Adrenal gland (tissue), 12 donors: ENCODE results near the gene SGSM1. TPM values are rescaled to one million over a fixed set of nuclear protein-coding genes. Genes with fewer than 3 reads are reported as not detected.
A peak's percentile ranks its signal among the peaks of the same experiment; 100 is the strongest.

Experiments
- DNase-seq, 7 donors: peaks; one replicate each; pipeline ENCODE4 v3.0.0-alpha.2; 2019 to 2020
- H3K27ac ChIP-seq, 5 donors: fragments of 200-600 bp; sonication (generic) in 4 of 5; 1 replicate in 3 of 5; 2 replicates in 2 of 5; pipeline versions ENCODE4 v1.5.1 to v1.8.0; 2016 to 2020; ENCODE audit warnings: mild to moderate bottlenecking in 1 of 5
- H3K27me3 ChIP-seq: fragments of 200-600 bp; 2 replicates; pipeline ENCODE4 v1.8.0; 2021
- H3K36me3 ChIP-seq, 2 donors: fragments of 200-600 bp; replicated peaks in 1 of 2; 1 replicate in 1 of 2; 2 replicates in 1 of 2; pipeline versions ENCODE4 v1.5.1 to v1.8.0; 2018 to 2022
- H3K4me1 ChIP-seq, 2 donors: fragments of 200-600 bp; replicated peaks in 1 of 2; 1 replicate in 1 of 2; 2 replicates in 1 of 2; pipeline versions ENCODE4 v1.5.1 to v1.8.0; 2018 to 2021
- H3K4me3 ChIP-seq, 4 donors: fragments of 200-600 bp; sonication (generic) in 3 of 4; one replicate each; pipeline ENCODE4 v1.5.1; 2016 to 2018
- H3K9me3 ChIP-seq, 3 donors: fragments of 200-600 bp; sonication (generic) in 1 of 3; replicated peaks in 1 of 3; 1 replicate in 2 of 3; 2 replicates in 1 of 3; pipeline versions ENCODE4 v1.5.1 to v1.8.0; 2016 to 2021
- POLR2A ChIP-seq, 2 donors: fragments of 450-650 bp; IDR thresholded peaks; one replicate each; pipeline ENCODE4 v1.6.1; 2017; ENCODE audit warnings: antibody characterized with exemption in 2 of 2, mild to moderate bottlenecking in 2 of 2, moderate library complexity in 1 of 2
- WGBS, 4 donors: extraction: QIAGEN DNeasy Blood & Tissue Kit in 2 of 4; methylation state at CpG; one replicate each; pipeline versions ENCODE4 v1.1.5 to v1.1.7; 2013 to 2017; 5-methylcytosine and 5-hydroxymethylcytosine counted together
- intact Hi-C, 2 donors: fragments of 100-400 bp; cut with DNase I; formaldehyde crosslinking; loops; one replicate each; pipeline versions ENCODE4 v1.14.1 to v1.15.0; 2022 to 2023
- polyA plus RNA-seq, 3 donors: library from polyadenylated mRNA; stranded (reverse); fragments of 200-250 nt in 2 of 3; fragments of 350-450 nt in 1 of 3; fragmentation: Illumina TruSeq in 1 of 3; extraction: RNeasy Lipid Tissue Mini Kit (QIAGEN cat#74804) in 1 of 3; gene quantifications; one replicate each; pipeline ENCODE4 v1.2.3, GENCODE V29; 2013 to 2014
- total RNA-seq, 9 donors: library from RNA; depleted of rRNA in 4 of 9; stranded (reverse); fragments of >200 nt in 4 of 9; fragments of 120-200 nt in 1 of 9; fragmentation: NEBNext Ultra II Directional in 1 of 9; extraction: Animal tissue kit (Norgen Biotek cat#: 25700) in 1 of 9; gene quantifications; one replicate each; pipeline versions ENCODE4 v1.1.0 to v1.2.4, GENCODE V29; 2013 to 2023
- TF ChIP-seq, protein P1 (sequence below), 6 experiments: fragments of 450-650 bp in 4 of 6; fragments of 200-600 bp in 2 of 6; sonication (generic) in 1 of 6; IDR thresholded peaks; 1 replicate in 5 of 6; 2 replicates in 1 of 6; pipeline versions ENCODE4 v1.5.1 to v1.8.0; 2016 to 2021; ENCODE audit warnings: antibody characterized with exemption in 6 of 6, mild to moderate bottlenecking in 2 of 6, moderate library complexity in 1 of 6
- donor health status: healthy with polysubstance abuse.
- donor health status: Bipolar disorder and iron deficiency.
- donor health status: DM: yes; HTN: yes; CAD: no.
- donor health status: DM: no; HTN: no; CAD: no.
- donor health status: DM: no; HTN: no; CAD: no.
- donor health status: DM: yes; HTN: yes; CAD: no.

The SGSM1 gene
- total and polyA plus RNA-seq, 12 donors: 1.9 to 6.8 (median 3.3) TPM

DNA sequence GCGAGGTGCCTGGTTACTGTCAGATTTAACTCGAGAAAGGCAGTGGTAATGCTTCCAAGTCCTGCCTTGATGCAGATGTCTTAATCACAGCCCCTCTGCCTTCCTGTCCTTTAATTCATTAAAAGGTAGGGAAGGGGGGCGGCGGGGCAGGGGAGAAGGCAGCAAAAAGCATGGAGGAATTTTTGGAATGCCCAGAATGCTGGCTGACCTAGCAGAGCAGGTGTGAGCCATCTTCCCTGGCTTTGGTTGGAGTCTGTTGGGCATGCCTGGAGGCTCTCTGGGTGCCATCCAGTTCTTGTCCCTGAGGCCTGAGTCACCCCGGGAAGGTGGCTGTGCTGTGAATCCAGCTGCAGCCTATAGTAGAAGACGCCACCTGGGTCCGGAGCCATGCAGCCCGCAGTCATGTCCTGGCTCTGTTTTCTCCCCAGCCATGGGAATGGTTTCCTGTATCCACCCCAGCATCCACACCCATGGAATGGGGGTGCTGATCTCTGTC lies 162.1 kb downstream of the SGSM1 start:
- Histone ChIP-seq H3K27me3 (no peaks in the 10 kb centered on the region), H3K4me1 (peaks cover 56 to 72% of the 10 kb centered on the region in 2 donors), H3K9me3 (no peaks in the 10 kb centered on the region), H3K27ac (peak overlapping the region; percentile 26 to 95 (median 86)), H3K4me3 (no peak overlapping the region), H3K36me3 (no peaks in the 10 kb centered on the region)
- DNase-seq: peak; percentile 71 to 94 (median 90)
- 43 to 56% (median 47%) methylated on average over 4 to 8 of the region's 8 CpGs for WGBS, 4 donors
- intact Hi-C loops: no loop called here
- TF ChIP-seq POLR2A (IDR thresholded peaks at IDR 0.05): peak in 1 of 2 donors; percentile 21
- TF ChIP-seq, protein P1, sequence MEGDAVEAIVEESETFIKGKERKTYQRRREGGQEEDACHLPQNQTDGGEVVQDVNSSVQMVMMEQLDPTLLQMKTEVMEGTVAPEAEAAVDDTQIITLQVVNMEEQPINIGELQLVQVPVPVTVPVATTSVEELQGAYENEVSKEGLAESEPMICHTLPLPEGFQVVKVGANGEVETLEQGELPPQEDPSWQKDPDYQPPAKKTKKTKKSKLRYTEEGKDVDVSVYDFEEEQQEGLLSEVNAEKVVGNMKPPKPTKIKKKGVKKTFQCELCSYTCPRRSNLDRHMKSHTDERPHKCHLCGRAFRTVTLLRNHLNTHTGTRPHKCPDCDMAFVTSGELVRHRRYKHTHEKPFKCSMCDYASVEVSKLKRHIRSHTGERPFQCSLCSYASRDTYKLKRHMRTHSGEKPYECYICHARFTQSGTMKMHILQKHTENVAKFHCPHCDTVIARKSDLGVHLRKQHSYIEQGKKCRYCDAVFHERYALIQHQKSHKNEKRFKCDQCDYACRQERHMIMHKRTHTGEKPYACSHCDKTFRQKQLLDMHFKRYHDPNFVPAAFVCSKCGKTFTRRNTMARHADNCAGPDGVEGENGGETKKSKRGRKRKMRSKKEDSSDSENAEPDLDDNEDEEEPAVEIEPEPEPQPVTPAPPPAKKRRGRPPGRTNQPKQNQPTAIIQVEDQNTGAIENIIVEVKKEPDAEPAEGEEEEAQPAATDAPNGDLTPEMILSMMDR (IDR thresholded peaks at IDR 0.05): no peak

DNA sequence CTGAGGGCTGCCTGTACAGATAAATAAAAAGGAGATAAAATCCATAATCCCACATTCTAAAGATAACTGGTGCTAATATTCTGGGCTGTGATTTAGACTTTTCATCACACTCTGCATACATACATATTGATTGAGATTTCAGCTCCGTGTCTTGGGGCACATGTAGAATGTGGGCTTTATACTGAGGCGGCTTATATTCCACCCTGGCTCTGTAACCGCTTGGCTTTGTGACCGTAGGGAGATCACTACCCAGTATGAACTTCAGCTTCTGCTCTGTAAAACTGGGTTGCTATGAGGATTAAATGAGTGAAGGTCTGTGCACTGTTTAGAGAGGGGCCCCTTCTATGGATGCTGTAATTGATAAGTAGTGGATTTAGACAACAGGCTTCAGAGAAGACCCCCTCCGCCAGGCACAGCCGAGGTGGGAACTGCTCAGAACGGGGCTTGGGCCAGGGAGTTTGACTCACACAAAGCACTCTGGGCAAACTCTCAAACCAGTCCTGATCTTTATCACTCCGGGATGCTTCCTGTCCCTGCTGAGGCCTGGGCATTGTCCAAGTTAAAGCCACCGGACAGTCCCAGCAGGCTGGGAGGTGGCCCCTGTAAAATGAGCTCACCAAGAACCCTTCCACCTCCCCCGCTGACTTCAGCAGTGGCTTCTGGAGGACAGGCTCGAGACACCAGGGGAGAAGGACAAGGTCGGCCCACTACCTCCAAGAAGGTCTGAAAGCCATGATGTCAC lies 163.7 kb downstream of the SGSM1 start:
- H3K27ac ChIP-seq: peak overlapping the region; percentile 64 to 95 (median 86)
- no peaks in the 10 kb centered on the region for H3K27me3 ChIP-seq
- 22 to 41% (median 26%) methylated on average over 5 to 12 of the region's 12 CpGs for WGBS, 4 donors
- intact Hi-C loops: no loop called here
- DNase-seq: peak; percentile 70 to 94 (median 92)
- TF ChIP-seq POLR2A (IDR thresholded peaks at IDR 0.05): peak in 1 of 2 donors; percentile 49
- TF ChIP-seq, protein P1 (IDR thresholded peaks at IDR 0.05): no peak
- H3K9me3 ChIP-seq: no peaks in the 10 kb centered on the region
- H3K36me3 ChIP-seq: no peaks in the 10 kb centered on the region
- peaks cover 48 to 58% of the 10 kb centered on the region in 2 donors for H3K4me1 ChIP-seq
- no peak overlapping the region for H3K4me3 ChIP-seq

DNA sequence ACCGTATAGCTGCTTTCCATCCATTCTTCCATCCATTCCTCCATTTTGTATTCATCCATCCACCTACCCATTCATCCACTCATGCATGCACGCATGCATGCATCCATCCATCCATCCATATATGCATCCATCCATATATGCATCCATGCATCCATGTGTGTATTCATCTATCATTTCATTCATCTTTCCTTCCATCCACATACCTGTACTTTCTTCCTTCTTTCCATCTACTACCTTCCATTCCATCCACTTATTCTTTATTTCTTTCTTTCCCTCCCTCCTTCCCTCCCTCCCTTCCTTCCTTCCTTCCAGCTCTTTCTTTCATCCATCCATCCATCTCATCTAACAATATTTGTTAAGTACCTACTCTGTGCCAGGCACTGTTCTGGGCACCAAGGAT lies 166.4 kb downstream of the SGSM1 start:
- intact Hi-C loops: no loop called here

DNA sequence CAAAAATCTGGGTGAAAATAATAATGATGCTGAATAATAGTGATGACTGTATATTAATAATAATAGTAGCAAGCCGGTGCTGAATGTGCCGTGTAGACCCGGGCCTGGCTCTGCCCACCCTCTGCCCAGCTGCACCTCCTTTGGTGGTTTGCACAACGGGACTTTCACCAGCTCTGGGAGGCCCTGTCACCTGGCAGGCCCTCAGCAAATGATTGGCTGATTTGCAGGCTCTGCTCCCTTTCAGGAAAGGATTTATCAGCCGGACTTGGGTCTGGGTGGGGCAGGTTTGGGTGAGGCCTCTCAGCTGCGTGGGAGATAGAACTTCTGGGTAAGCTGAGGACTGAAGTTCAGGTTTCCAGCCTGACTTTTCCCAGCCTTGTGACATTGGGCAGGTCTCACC lies 167.9 kb downstream of the SGSM1 start:
- Histone ChIP-seq H3K36me3 (no peaks in the 10 kb centered on the region), H3K27me3 (no peaks in the 10 kb centered on the region), H3K4me3 (no peak overlapping the region), H3K4me1 (peaks cover 47 to 55% of the 10 kb centered on the region in 2 donors), H3K27ac (peak overlapping the region in 1 of 5 donors; percentile 17), H3K9me3 (no peaks in the 10 kb centered on the region)
- 75 to 88% (median 81%) methylated on average over 5 to 6 of the region's 6 CpGs for WGBS, 4 donors
- intact Hi-C loops: no loop called here
- no peak for DNase-seq
- TF ChIP-seq, protein P1 (IDR thresholded peaks at IDR 0.05): no peak
- no peak for TF ChIP-seq POLR2A (IDR thresholded peaks at IDR 0.05)

More for the DNA sequence above, 166.4 kb downstream of the SGSM1 start:
- DNase-seq: no peak
- Histone ChIP-seq H3K27me3 (no peaks in the 10 kb centered on the region), H3K4me1 (peaks cover 54 to 57% of the 10 kb centered on the region in 2 donors), H3K9me3 (no peaks in the 10 kb centered on the region), H3K27ac (no peak overlapping the region), H3K4me3 (no peak overlapping the region), H3K36me3 (no peaks in the 10 kb centered on the region)
- WGBS, 4 donors: 66 to 98% (median 97%) methylated on average over 2 of the region's 2 CpGs
- no peak for TF ChIP-seq POLR2A (IDR thresholded peaks at IDR 0.05)
- TF ChIP-seq, protein P1 (IDR thresholded peaks at IDR 0.05): no peak
